ENCODE data around the gene NRP2.

DNA sequence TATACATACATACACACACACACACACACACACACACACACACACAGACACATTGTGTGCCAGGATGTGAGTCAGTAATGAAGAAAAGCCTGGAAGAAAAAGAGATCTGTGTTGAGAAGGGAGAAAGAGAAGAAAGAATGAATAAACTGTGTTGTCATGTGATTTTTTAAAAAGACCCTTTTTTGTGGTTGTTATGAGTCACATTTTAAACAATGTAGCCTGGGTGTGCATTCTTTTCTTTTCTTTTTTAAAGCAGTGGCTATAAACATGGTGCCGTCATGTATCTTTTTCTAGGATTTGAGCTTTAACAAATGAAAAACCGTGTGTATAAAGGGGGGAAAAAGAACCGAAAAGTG is 87.2 kb downstream of the NRP2 start:
- TF ChIP-seq, protein P1, sequence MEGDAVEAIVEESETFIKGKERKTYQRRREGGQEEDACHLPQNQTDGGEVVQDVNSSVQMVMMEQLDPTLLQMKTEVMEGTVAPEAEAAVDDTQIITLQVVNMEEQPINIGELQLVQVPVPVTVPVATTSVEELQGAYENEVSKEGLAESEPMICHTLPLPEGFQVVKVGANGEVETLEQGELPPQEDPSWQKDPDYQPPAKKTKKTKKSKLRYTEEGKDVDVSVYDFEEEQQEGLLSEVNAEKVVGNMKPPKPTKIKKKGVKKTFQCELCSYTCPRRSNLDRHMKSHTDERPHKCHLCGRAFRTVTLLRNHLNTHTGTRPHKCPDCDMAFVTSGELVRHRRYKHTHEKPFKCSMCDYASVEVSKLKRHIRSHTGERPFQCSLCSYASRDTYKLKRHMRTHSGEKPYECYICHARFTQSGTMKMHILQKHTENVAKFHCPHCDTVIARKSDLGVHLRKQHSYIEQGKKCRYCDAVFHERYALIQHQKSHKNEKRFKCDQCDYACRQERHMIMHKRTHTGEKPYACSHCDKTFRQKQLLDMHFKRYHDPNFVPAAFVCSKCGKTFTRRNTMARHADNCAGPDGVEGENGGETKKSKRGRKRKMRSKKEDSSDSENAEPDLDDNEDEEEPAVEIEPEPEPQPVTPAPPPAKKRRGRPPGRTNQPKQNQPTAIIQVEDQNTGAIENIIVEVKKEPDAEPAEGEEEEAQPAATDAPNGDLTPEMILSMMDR (conservative IDR thresholded peaks at IDR 0.05): no peak
- TF ChIP-seq EZH2 (IDR thresholded peaks at IDR 0.05; ENCODE audit: low read depth): no peak

Measured in PC-9 (cell line).